BE2C (cell line): ENCODE data around the gene HTRA2.

ENCODE experiments used
- DNase-seq: peaks from one replicate; pipeline ENCODE4 v3.0.0-alpha.2; 2020
- H3K27me3 ChIP-seq: fragments of 250-450 bp; sonication (Bioruptor Pico); 2 replicates; pipeline ENCODE4 v1.5.1; 2020; ENCODE audit warnings: mild to moderate bottlenecking
- H3K36me3 ChIP-seq: fragments of 250-450 bp; sonication (Bioruptor Pico); 2 replicates; pipeline ENCODE4 v1.5.1; 2020; ENCODE audit warnings: mild to moderate bottlenecking
- H3K4me1 ChIP-seq: fragments of 250-450 bp; sonication (Bioruptor Pico); 2 replicates; pipeline ENCODE4 v1.5.1; 2020
- H3K4me3 ChIP-seq: 2 replicates; pipeline ENCODE4 v1.5.1; 2011; ENCODE audit warnings: low read depth, low read length
- H3K9me3 ChIP-seq: fragments of 250-450 bp; sonication (Bioruptor Pico); 2 replicates; pipeline ENCODE4 v1.5.1; 2020
- TF ChIP-seq, protein P1 (sequence below): IDR thresholded peaks from 2 replicates; pipeline ENCODE4 v1.5.1; 2012; ENCODE audit warnings: mild to moderate bottlenecking, low read depth, low read length

Gene HTRA2

DNA sequence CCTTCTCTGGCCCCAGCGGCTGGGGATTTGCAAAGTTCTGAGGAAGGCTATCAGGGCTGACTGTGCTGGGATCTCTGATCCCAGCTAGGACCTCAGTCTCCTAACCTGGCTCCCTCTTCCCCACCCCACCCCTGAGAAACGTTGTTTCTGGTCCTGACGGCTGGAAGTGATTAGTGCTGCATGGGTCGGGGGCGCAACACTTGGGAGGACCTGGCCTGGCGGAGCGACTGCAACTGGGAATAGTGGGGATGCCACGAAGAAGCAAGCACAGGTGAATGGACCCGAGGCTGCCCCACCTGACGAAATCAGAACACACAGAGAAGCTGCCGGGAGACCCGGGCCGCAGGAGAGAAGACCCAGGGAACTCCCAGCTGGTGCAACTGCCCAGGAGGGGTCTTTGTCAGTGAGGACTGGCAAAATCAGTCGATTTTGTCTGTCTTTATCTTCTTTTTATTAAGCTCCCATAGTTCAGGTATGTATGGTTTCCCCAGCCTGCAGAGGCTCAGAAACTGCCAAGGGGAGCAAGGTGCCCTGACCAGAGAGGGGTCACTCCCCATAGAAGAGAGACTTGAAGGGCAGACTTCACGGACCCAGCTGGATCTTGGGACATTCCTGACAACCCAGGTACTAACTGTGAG is 29.7 kb upstream of the HTRA2 start:
- no peaks in the 10 kb centered on the region for H3K27me3 ChIP-seq
- peak overlapping the region; percentile 61 for H3K4me3 ChIP-seq
- no peaks in the 10 kb centered on the region for H3K9me3 ChIP-seq
- peaks cover 9% of the 10 kb centered on the region for H3K36me3 ChIP-seq
- TF ChIP-seq, protein P1, sequence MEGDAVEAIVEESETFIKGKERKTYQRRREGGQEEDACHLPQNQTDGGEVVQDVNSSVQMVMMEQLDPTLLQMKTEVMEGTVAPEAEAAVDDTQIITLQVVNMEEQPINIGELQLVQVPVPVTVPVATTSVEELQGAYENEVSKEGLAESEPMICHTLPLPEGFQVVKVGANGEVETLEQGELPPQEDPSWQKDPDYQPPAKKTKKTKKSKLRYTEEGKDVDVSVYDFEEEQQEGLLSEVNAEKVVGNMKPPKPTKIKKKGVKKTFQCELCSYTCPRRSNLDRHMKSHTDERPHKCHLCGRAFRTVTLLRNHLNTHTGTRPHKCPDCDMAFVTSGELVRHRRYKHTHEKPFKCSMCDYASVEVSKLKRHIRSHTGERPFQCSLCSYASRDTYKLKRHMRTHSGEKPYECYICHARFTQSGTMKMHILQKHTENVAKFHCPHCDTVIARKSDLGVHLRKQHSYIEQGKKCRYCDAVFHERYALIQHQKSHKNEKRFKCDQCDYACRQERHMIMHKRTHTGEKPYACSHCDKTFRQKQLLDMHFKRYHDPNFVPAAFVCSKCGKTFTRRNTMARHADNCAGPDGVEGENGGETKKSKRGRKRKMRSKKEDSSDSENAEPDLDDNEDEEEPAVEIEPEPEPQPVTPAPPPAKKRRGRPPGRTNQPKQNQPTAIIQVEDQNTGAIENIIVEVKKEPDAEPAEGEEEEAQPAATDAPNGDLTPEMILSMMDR = no peak
- H3K4me1 ChIP-seq = peaks cover 5% of the 10 kb centered on the region; the same call in 1 of the 2 replicates
- DNase-seq = no peak

DNA sequence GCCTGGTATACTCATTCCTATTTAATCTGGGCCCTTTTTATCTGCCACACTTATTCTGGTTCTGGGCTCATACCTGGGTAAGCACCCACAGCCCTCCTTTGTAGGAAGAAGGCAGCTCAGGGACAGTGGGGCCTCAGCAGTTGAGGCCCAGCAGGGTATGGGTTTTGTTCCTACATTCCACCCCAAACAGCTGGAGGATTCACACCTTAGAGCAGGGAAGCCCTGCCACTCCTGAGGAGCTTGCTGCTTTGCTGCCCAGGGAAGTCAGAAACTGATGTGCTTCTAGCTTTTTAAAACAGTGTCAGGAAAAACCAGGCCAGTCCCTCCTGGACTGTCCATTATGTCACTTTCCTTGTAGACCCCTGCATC is 29.2 kb upstream of the HTRA2 start:
- Histone ChIP-seq H3K4me3 (no peak overlapping the region), H3K27me3 (no peaks in the 10 kb centered on the region), H3K9me3 (no peaks in the 10 kb centered on the region), H3K36me3 (peaks cover 14% of the 10 kb centered on the region), H3K4me1 (peaks cover 5% of the 10 kb centered on the region; the same call in 1 of the 2 replicates)
- TF ChIP-seq, protein P1 = no peak
- no peak for DNase-seq

DNA sequence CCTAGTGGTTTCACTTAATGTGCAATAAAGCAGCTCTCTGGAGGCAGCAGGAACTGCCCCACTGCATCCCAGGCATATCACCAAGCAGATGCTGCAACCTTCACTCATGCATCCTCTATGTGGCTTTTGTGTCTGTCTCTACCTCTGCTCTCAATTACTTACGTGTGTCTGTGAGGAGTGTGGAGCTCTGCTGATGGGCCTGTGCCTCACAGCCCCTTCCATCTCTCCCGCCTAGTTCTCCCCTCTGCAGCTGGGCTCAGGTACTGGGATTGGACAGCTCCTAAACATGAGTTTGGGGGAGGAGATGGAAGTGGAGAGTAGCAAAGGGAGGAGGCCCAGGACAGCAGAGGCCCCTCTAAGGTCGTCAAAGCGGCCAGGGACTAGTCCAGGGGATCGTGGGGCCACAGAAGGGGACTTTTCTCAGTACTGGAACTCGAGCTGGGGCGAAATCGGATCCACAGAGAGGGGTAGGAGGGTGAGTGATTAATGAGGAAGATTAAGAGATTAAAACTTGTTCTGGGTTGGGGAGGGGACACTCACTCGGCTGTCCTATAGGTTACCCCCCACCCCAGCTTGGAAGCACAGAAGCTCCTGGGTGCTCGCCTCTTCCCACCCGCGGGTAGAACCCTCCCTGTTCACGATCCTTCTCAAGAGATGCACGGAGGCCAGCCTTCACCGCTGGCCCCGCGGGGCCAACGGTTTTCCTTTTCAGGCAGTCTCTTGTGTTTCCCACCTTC is 28.2 kb upstream of the HTRA2 start:
- Histone ChIP-seq H3K4me1 (peaks cover 5% of the 10 kb centered on the region; the same call in 1 of the 2 replicates), H3K4me3 (no peak overlapping the region), H3K36me3 (peaks cover 24% of the 10 kb centered on the region), H3K9me3 (no peaks in the 10 kb centered on the region), H3K27me3 (no peaks in the 10 kb centered on the region)
- TF ChIP-seq, protein P1 = no peak
- DNase-seq = no peak

DNA sequence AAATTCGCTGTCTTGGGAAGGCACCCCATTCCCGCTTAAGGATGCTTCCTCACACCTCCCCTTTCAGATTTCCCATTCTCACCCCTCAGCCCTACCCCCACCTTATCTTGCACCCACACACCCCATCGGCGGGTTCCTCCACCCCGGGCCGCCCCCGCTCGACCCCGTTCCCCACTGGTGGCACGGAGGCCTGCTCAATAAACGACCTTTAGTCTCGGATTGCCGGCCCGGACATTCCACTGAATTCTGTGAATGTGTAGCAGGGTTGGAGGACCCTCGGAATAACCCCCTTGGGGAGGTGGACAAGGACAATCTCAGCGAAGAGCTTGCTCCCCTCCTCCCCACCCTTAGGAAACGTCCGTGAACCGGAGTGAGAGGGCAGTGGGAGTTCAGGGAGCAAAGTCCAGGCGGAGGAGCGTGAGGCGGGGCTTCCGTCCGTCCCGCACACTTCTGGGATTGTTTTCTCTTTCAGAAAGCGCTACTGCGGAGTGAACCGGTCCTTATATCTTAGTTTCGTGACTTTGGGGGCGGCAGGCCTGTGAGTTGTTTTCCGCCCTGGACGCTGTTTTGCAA is 27.5 kb upstream of the HTRA2 start:
- H3K9me3 ChIP-seq = no peaks in the 10 kb centered on the region
- peaks cover 26% of the 10 kb centered on the region for H3K36me3 ChIP-seq
- H3K27me3 ChIP-seq = no peaks in the 10 kb centered on the region
- DNase-seq = no peak
- H3K4me3 ChIP-seq = no peak overlapping the region
- TF ChIP-seq, protein P1 = no peak
- H3K4me1 ChIP-seq = peaks cover 5% of the 10 kb centered on the region; the same call in 1 of the 2 replicates

DNA sequence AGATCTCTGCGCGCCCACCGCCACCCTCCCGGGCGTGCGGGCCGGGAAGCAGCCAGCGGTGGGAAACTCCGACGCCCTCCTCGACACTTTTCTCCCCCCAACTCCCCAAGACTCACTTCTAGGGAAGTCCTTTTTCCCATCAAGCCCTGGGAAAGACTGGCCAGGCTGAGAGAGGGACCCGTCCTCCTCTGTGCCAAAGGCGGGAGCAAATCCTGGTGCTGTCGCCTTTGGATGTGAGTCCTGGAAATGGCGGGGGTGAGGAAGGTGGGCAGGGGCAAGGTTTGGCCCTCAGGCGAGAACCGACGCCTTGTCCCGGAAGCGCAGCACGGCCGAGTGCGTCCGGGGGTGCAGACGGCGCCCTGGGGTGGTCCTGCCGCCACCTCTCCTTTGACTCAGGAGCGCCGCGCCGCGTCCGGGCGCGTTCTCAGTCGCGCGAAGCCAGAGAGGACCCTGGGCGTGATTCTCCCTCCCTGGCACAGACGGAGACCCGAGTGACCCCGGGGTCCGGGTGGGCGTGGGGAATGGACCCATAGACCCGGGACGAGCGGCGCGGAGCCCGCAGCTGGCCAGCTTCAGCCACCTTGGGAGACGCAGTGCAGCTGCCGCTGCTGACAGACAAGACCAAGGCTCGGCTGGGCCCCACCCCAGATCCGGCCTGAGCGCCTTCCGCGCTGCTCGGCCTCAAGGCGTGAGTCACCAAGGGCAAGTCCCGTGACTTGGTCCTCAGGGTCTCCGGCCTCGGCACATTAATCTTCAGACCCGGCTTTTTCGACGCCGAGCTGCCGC is 26.8 kb upstream of the HTRA2 start:
- DNase-seq = no peak

More for the DNA sequence above, 26.8 kb upstream of the HTRA2 start:
- Histone ChIP-seq H3K27me3 (no peaks in the 10 kb centered on the region), H3K36me3 (peaks cover 26% of the 10 kb centered on the region), H3K4me3 (no peak overlapping the region), H3K9me3 (no peaks in the 10 kb centered on the region), H3K4me1 (peaks cover 5% of the 10 kb centered on the region; the same call in 1 of the 2 replicates)
- TF ChIP-seq, protein P1 = no peak
